Skin epidermis (tissue), 12 donors: Measurements from ENCODE around the gene PAFAH1B1.
"Not testable (repeated sequence)": the region's sequence is repeated elsewhere in the genome, so short reads cannot be mapped to it uniquely, and the experiment has no call there.

ENCODE experiments used
- H3K27ac ChIP-seq, 21 experiments: fragments of 200-600 bp; sonication (generic) in 11 of 21; one replicate each; pipeline ENCODE4 v1.5.0; 2020; ENCODE audit warnings: mild to moderate bottlenecking in 3 of 21, inconsistent platforms in 2 of 21, moderate library complexity in 2 of 21
- H3K4me3 ChIP-seq, 7 experiments: fragments of 200-600 bp; sonication (generic) in 2 of 7; one replicate each; pipeline ENCODE4 v1.5.0; 2020; ENCODE audit warnings: inconsistent platforms in 2 of 7, mild to moderate bottlenecking in 2 of 7, moderate library complexity in 1 of 7

Gene PAFAH1B1

GRCh38 chr17:2628922-2629321, 35.5 kb downstream of the PAFAH1B1 start:
- not testable (repeated sequence) for H3K27ac ChIP-seq, H3K4me3 ChIP-seq

GRCh38 chr17:2631211-2631610, 37.8 kb downstream of the PAFAH1B1 start:
- H3K4me3 ChIP-seq: no peak overlapping the region
- peak overlapping the region in 2 of 21 experiments; percentile 19 to 20 for H3K27ac ChIP-seq

GRCh38 chr17:2634361-2634960, 41.0 kb downstream of the PAFAH1B1 start:
- no peak overlapping the region for H3K27ac ChIP-seq
- H3K4me3 ChIP-seq: no peak overlapping the region

- no peak overlapping the region for H3K4me3 ChIP-seq
- no peak overlapping the region for H3K27ac ChIP-seq
These were observed 41.8 kb downstream of the PAFAH1B1 start for GRCh38 chr17:2635241-2635640.

- Histone ChIP-seq H3K4me3 (no peak overlapping the region), H3K27ac (no peak overlapping the region)
These were observed 42.2 kb downstream of the PAFAH1B1 start for GRCh38 chr17:2635675-2636074.

GRCh38 chr17:2636169-2636930, 42.9 kb downstream of the PAFAH1B1 start:
- Histone ChIP-seq H3K27ac (no peak overlapping the region), H3K4me3 (no peak overlapping the region)

- Histone ChIP-seq H3K4me3 (no peak overlapping the region), H3K27ac (no peak overlapping the region)
These were observed 44.0 kb downstream of the PAFAH1B1 start for GRCh38 chr17:2637422-2637821.

GRCh38 chr17:2644971-2645370, 51.5 kb downstream of the PAFAH1B1 start:
- no peak overlapping the region for H3K27ac ChIP-seq
- no peak overlapping the region for H3K4me3 ChIP-seq

GRCh38 chr17:2647957-2648356, 54.5 kb downstream of the PAFAH1B1 start:
- Histone ChIP-seq H3K27ac (no peak overlapping the region), H3K4me3 (no peak overlapping the region)

- Histone ChIP-seq H3K27ac (no peak overlapping the region), H3K4me3 (no peak overlapping the region)
These were observed 55.7 kb downstream of the PAFAH1B1 start for GRCh38 chr17:2649191-2649590.

- H3K27ac ChIP-seq: not testable (repeated sequence)
These were observed 59.5 kb downstream of the PAFAH1B1 start for GRCh38 chr17:2652911-2653310.

GRCh38 chr17:2655546-2655945, 62.1 kb downstream of the PAFAH1B1 start:
- peak overlapping the region in 1 of 21 experiments; percentile 28 for H3K27ac ChIP-seq
- H3K4me3 ChIP-seq: no peak overlapping the region

More at GRCh38 chr17:2652911-2653310, 59.5 kb downstream of the PAFAH1B1 start:
- H3K4me3 ChIP-seq: not testable (repeated sequence)

GRCh38 chr17:2656283-2656682, 62.8 kb downstream of the PAFAH1B1 start:
- Histone ChIP-seq H3K4me3 (no peak overlapping the region), H3K27ac (no peak overlapping the region)

- H3K4me3 ChIP-seq, H3K27ac ChIP-seq: not testable (repeated sequence)
These were observed 65.9 kb downstream of the PAFAH1B1 start for GRCh38 chr17:2659337-2659736.

- not testable (repeated sequence) for H3K27ac ChIP-seq, H3K4me3 ChIP-seq
These were observed 67.0 kb downstream of the PAFAH1B1 start for GRCh38 chr17:2660410-2660809.

GRCh38 chr17:2672026-2672425, 78.6 kb downstream of the PAFAH1B1 start:
- Histone ChIP-seq H3K4me3 (no peak overlapping the region), H3K27ac (no peak overlapping the region)

GRCh38 chr17:2679247-2679646, 85.8 kb downstream of the PAFAH1B1 start:
- not testable (repeated sequence) for H3K27ac ChIP-seq, H3K4me3 ChIP-seq

- H3K27ac ChIP-seq: no peak overlapping the region
- no peak overlapping the region for H3K4me3 ChIP-seq
These were observed 87.5 kb downstream of the PAFAH1B1 start for GRCh38 chr17:2680961-2681360.

- Histone ChIP-seq H3K4me3 (no peak overlapping the region), H3K27ac (no peak overlapping the region)
These were observed 88.2 kb downstream of the PAFAH1B1 start for GRCh38 chr17:2681650-2682049.

- no peak overlapping the region for H3K4me3 ChIP-seq
- no peak overlapping the region for H3K27ac ChIP-seq
These were observed 88.9 kb downstream of the PAFAH1B1 start for GRCh38 chr17:2682176-2682938.

GRCh38 chr17:2683912-2684311, 90.5 kb downstream of the PAFAH1B1 start:
- Histone ChIP-seq H3K4me3 (no peak overlapping the region), H3K27ac (no peak overlapping the region)
